SK-MEL-5 (cell line): ENCODE results near the gene EMB. TPM values are rescaled to one million over a fixed set of nuclear protein-coding genes. Genes with fewer than 3 reads are reported as not detected.
"Not testable (repeated sequence)": the region's sequence is repeated elsewhere in the genome, so short reads cannot be mapped to it uniquely, and the experiment has no call there.

Source experiments
- DNase-seq: peaks from one replicate; pipeline ENCODE4 v3.0.0-alpha.2; 2016; ENCODE audit warnings: low read depth, low spot score
- in situ Hi-C: cut with HindIII; loops from 2 replicates; pipeline ENCODE4 v1.10.0; 2016; ENCODE audit warnings: low sequenced_read_pairs, high pct_unique_total_duplicates, low pct_unique_long_range_greater_than_20kb
- total RNA-seq: library from RNA; depleted of rRNA; stranded (reverse); fragments of >200 nt; shearing (Covaris generic); gene quantifications from 2 replicates; pipeline ENCODE4 v1.2.3, GENCODE V29; 2014; rRNA removed

EMB gene
- total RNA-seq, 1 experiment from 2014 or later, result 28.1 TPM

DNA sequence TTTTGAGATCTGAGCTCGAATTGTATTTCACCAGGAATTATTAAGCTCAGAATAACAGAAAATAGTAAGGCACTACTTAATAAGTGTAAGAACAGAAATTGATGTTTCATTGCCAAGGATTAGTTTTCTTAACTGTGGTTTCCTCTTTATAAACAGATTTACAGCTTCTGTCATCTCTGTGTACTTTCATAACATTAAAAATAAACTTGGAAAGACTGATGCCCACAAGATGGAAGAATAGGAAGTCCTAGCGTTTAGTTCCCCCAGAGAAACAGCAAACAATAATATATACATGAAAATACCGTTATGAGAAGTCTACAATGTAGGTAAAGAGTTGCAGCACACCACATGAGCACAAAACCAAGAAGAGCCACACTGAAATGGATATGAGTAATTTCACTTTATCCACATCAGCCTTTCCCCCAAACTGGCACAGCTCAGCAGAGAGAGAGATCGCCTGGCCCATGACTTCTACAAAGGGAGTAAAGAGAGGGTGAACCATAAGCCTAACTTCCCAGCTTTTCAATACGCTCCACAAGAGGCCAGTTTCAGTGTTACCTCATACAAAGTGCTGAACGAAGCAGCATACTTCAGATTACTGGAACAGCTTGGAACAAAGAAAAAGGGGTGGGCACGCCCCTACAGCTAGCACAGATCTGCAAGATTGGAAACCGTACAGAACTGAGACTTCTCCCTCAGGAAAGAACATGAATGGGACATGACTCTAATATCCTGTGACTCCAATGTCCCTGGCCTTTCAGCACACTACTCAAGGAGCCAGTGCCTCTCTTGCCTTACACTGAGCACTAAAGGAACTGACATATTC, 75.4 kb downstream of the EMB start:
- DNase-seq, result no peak
- in situ Hi-C loops, result no loop called here

DNA sequence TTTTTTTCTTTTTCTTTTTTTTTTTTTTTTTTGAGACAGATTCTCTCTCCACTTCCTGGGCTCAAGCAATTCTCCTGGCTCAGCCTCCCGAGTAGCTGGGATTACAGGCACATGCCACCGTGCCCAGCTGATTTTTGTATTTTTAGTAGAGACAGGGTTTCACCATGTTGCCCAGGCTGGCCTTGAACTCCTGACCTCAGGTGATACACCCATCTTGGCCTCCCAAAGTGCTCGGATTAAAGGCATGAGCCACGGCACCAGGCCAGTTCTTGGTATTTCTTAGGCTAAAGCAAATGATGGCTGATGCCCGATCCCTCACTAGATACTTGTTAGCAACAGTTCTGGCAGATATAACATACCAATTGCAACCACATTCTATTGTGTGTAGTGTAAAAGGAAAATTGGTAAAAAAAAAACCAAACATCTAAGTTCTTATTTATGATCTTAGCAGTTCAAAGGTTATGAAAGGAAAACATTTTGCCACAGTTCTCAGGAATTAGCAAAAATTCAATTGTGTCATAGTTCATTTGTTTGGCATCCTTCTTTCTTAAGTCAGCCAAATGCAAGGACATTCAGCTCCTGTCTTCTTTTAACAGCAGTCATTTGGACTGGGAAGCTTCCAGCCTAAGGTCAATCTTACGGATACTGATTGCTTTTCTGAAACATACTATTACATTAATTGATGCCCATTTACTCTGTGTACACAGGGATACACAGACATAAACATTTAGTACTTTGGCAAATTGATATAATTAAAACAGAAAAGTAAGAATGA, 76.4 kb downstream of the EMB start:
- in situ Hi-C loops, DNase-seq: not testable (repeated sequence)

DNA sequence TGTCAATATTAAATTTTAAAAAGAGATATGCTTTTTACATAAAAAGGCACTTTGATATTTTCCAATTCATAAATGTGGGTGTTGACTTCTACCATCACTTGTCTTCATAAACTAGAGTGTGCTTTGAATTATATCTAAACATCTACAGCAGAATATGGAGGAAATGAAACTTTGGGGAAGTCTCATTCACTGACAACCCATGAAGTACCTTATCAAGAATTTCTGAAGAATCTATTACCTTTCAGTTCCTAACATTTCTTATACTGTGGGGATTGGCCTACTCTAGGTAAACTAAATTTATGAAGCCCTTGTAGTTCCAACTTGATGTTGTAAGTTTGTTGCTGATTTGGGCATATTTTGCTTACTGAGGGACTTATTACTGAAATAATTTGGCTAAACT, 81.9 kb downstream of the EMB start:
- in situ Hi-C loops, result no loop called here
- no peak for DNase-seq

DNA sequence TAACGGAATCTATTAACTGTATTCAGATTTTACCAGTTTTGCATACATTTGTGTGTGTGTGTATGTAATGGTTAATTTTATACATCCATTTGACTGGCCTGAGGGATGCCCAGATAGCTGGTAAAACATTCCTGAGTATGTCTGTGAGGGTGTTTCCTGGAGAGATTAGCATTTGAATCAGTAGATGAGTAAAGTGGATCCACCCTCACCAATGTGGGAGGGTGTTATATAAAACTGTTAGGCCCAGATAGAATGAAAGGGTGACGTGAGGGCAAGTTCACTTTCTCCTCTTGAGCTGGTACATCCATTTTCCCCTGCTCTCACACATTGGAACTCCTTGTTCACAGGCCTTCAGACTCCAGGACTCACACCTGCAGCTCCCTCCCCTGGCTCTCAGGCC, 88.7 kb downstream of the EMB start:
- DNase-seq, result no peak
- in situ Hi-C loops, result no loop called here

Other genes with a start within 250 kb of the EMB start
- gene PARP8, start 225.3 kb upstream of the EMB start, total RNA-seq, result 41.7 and 43.3 TPM in 2 replicates